OCI-LY3 (cell line): ENCODE results near the gene OR56A5.

Experiments
- EZH2phosphoT487 ChIP-seq: fragments of 200-600 bp; shearing (Covaris generic); IDR thresholded peaks from 2 replicates; pipeline ENCODE4 v1.6.1; 2018; ENCODE audit warnings: antibody characterized with exemption, mixed run types, low read depth
- TF ChIP-seq, protein P1 (sequence below): fragments of 200-600, 300-600 bp; sonication (generic); IDR thresholded peaks from 2 replicates; pipeline ENCODE4 v1.5.1; 2014; ENCODE audit warnings: antibody characterized with exemption, low read length, low read depth

DNA sequence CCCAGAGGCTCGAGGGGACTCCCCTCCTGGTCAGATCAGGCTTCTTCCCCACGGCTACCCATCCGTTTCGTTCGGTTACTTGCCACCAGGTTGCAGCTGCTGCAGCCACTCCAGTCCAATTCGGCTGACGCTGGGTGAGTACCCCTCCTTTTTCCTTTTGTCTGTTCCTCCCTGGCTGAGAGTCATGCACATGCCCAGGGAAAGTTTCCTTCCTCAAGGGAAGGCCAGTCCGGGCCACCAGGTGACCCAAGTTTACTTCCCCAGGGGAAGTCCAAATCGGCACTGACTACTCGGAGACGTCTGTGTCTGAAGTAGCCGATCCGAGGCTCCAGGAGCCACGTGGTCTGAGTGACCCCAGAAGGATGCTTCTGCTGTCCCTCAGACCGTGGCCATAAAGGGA lies 39.5 kb downstream of the OR56A5 start:
- TF ChIP-seq, protein P1, sequence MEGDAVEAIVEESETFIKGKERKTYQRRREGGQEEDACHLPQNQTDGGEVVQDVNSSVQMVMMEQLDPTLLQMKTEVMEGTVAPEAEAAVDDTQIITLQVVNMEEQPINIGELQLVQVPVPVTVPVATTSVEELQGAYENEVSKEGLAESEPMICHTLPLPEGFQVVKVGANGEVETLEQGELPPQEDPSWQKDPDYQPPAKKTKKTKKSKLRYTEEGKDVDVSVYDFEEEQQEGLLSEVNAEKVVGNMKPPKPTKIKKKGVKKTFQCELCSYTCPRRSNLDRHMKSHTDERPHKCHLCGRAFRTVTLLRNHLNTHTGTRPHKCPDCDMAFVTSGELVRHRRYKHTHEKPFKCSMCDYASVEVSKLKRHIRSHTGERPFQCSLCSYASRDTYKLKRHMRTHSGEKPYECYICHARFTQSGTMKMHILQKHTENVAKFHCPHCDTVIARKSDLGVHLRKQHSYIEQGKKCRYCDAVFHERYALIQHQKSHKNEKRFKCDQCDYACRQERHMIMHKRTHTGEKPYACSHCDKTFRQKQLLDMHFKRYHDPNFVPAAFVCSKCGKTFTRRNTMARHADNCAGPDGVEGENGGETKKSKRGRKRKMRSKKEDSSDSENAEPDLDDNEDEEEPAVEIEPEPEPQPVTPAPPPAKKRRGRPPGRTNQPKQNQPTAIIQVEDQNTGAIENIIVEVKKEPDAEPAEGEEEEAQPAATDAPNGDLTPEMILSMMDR: no peak
- TF ChIP-seq EZH2phosphoT487: no peak
